ENCODE results near the gene LRRC4C.

Gene LRRC4C

DNA sequence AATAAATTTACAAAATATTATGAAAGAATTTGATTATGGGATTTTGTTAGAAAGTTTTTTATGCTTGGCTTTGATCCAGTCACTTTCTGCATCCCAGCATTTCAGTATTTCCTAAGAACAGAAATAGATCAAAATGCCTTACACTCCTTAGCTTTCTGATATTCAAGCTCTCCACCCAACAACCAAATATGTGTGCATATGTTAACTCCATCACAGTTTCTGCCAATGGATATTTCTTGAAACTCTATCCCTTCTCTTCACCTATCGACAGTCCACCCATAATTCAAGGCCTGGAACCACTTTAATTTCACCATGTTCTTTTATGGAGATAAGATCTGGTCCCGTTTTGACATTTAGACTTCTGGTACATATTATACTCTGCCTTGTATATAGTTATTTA lies 565.0 kb downstream of the LRRC4C start:
- Histone ChIP-seq H3K36me3 (ENCODE audit: control insufficient read depth, insufficient read depth, low read length) (no peaks in the 10 kb centered on the region), H3K4me3 (replicated peaks; ENCODE audit: low read depth, low read length) (no peak overlapping the region), H3K27me3 (replicated peaks; ENCODE audit: control insufficient read depth, insufficient read depth, low read length) (no peaks in the 10 kb centered on the region)
- DNase-seq (ENCODE audit: extremely low read depth, insufficient read length): no peak
- TF ChIP-seq, protein P1, sequence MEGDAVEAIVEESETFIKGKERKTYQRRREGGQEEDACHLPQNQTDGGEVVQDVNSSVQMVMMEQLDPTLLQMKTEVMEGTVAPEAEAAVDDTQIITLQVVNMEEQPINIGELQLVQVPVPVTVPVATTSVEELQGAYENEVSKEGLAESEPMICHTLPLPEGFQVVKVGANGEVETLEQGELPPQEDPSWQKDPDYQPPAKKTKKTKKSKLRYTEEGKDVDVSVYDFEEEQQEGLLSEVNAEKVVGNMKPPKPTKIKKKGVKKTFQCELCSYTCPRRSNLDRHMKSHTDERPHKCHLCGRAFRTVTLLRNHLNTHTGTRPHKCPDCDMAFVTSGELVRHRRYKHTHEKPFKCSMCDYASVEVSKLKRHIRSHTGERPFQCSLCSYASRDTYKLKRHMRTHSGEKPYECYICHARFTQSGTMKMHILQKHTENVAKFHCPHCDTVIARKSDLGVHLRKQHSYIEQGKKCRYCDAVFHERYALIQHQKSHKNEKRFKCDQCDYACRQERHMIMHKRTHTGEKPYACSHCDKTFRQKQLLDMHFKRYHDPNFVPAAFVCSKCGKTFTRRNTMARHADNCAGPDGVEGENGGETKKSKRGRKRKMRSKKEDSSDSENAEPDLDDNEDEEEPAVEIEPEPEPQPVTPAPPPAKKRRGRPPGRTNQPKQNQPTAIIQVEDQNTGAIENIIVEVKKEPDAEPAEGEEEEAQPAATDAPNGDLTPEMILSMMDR (IDR thresholded peaks at IDR 0.05; ENCODE audit: insufficient read depth, low read length, poor library complexity, severe bottlenecking): no peak

DNA sequence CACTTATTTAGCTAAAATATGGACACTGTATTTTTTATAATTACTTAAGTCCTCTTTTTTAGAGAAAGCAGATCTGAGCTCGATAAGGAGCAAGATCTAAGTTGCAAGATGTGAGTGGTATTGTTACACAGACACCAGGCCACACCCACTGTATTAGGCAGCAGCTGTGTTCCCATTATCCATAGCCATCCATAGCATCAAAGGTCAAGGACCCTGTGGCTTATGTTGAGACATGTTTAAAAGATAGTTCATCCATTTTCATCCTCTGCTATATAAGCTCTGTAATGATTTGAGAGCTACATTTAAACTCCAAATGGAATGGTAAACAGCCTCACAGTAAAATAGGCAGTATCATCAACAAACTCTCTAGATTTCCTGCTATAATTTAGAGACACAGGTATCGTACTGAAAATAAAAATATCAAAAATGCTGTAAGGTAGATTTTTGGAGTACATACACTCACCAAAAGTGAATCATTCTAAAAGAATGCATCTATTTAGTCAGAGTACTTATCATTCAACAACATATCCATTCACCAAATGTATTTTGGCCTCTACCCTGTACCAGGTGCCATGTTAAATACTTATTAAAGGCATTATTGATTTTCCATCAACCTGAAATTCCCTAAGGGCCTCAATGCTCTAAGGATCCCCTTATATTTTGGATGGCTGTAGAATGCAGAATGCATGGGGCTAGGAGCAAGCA lies 574.0 kb downstream of the LRRC4C start:
- H3K4me3 ChIP-seq (replicated peaks; ENCODE audit: low read depth, low read length): no peak overlapping the region
- TF ChIP-seq, protein P1 (IDR thresholded peaks at IDR 0.05; ENCODE audit: insufficient read depth, low read length, poor library complexity, severe bottlenecking): no peak
- DNase-seq (ENCODE audit: extremely low read depth, insufficient read length): no peak
- H3K36me3 ChIP-seq (ENCODE audit: control insufficient read depth, insufficient read depth, low read length): no peaks in the 10 kb centered on the region
- no peaks in the 10 kb centered on the region for H3K27me3 ChIP-seq (replicated peaks; ENCODE audit: control insufficient read depth, insufficient read depth, low read length)

DNA sequence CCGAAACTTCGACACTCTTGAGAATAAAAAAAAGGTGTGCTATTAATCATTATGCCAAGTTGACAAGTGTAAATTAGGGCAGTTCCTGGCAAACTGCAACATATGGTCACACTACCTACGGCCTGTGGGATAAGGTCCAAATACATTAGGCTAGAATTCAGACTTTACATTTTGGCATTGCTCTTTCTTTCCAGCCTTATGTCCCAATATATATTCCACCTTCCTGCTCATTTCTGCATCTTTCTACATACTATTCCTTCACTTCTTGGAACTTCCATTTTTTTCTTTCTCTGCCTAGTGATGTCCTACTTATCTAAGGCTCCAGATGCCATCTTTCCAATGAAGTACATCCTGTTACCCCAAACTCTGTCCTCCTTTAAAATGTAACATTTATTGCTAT lies 577.2 kb downstream of the LRRC4C start:
- Histone ChIP-seq H3K27me3 (replicated peaks; ENCODE audit: control insufficient read depth, insufficient read depth, low read length) (no peaks in the 10 kb centered on the region), H3K4me3 (replicated peaks; ENCODE audit: low read depth, low read length) (no peak overlapping the region), H3K36me3 (ENCODE audit: control insufficient read depth, insufficient read depth, low read length) (no peaks in the 10 kb centered on the region)
- TF ChIP-seq, protein P1 (IDR thresholded peaks at IDR 0.05; ENCODE audit: insufficient read depth, low read length, poor library complexity, severe bottlenecking): no peak
- DNase-seq (ENCODE audit: extremely low read depth, insufficient read length): no peak

DNA sequence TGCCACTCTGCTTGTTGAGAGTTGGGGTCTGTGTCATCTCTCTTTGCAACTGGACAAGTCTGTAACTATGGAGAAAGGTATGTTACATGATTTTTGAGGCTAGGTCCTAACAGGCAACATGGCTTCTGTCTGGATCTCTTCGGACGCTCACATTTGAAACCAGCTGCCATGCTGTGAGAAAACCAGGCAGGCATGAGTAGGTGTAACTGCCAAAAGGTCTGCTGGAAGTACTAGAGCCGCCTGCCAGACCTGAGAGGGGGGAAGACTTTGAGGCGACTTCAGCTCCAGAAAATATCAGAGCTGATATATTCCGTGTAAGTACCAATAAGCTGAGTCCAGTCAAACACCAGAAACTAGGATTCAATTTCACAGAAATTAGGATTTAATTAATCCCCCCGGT lies 579.5 kb downstream of the LRRC4C start:
- TF ChIP-seq, protein P1 (IDR thresholded peaks at IDR 0.05; ENCODE audit: insufficient read depth, low read length, poor library complexity, severe bottlenecking): no peak

DNA sequence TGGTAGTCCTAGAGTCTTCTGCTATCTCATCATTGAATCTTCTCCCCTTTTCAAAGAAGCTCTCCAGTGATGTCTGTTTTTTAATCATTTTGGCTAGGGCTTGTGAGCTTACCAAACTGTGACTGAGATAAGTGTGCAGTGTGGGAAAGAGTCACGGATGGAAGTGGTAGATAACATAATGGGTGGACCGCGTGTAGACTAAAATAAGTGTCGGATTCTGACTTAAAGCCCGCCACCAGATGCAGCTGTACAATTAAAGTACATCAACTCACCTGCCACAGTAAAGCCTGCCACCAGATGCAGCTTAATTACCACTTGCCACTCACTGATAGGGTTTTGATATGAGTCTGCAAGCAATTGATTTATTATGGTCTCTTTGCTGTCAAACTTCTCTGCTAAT lies 581.5 kb downstream of the LRRC4C start:
- Histone ChIP-seq H3K27me3 (replicated peaks; ENCODE audit: control insufficient read depth, insufficient read depth, low read length) (no peaks in the 10 kb centered on the region), H3K4me3 (replicated peaks; ENCODE audit: low read depth, low read length) (no peak overlapping the region), H3K36me3 (ENCODE audit: control insufficient read depth, insufficient read depth, low read length) (no peaks in the 10 kb centered on the region)
- TF ChIP-seq, protein P1 (IDR thresholded peaks at IDR 0.05; ENCODE audit: insufficient read depth, low read length, poor library complexity, severe bottlenecking): no peak
- DNase-seq (ENCODE audit: extremely low read depth, insufficient read length): no peak

More for the DNA sequence above, 579.5 kb downstream of the LRRC4C start:
- H3K36me3 ChIP-seq (ENCODE audit: control insufficient read depth, insufficient read depth, low read length): no peaks in the 10 kb centered on the region
- H3K27me3 ChIP-seq (replicated peaks; ENCODE audit: control insufficient read depth, insufficient read depth, low read length): no peaks in the 10 kb centered on the region
- DNase-seq (ENCODE audit: extremely low read depth, insufficient read length): no peak
- no peak overlapping the region for H3K4me3 ChIP-seq (replicated peaks; ENCODE audit: low read depth, low read length)

DNA sequence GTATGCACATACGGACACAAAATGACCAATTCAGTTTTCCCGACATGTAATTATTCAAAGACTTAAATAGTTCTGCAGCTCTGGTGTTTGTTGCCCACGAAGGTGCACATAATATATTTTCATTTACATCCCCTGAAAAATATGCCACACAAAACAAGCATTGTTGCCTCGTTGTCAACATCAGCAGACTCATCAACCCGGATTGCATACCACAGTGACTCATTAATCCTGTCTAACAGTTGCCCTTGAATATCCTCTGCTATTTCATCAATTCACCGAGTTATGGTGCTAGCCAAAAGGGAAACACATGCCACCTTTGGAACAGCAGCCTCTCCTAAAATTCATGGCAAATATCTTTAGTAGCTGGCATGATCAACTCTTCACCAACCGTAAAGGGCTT lies 582.2 kb downstream of the LRRC4C start:
- no peaks in the 10 kb centered on the region for H3K27me3 ChIP-seq (replicated peaks; ENCODE audit: control insufficient read depth, insufficient read depth, low read length)
- H3K4me3 ChIP-seq (replicated peaks; ENCODE audit: low read depth, low read length): no peak overlapping the region
- no peaks in the 10 kb centered on the region for H3K36me3 ChIP-seq (ENCODE audit: control insufficient read depth, insufficient read depth, low read length)
- DNase-seq (ENCODE audit: extremely low read depth, insufficient read length): no peak
- TF ChIP-seq, protein P1 (IDR thresholded peaks at IDR 0.05; ENCODE audit: insufficient read depth, low read length, poor library complexity, severe bottlenecking): no peak
